Liver (tissue), 9 donors: ENCODE measurements around the gene GRK5. TPM values are rescaled to one million over a fixed set of nuclear protein-coding genes. Genes with fewer than 3 reads are reported as not detected.

Experiments
- DNase-seq: peaks from one replicate; pipeline ENCODE4 v3.0.0-alpha.2; 2017; ENCODE audit warnings: low spot score
- H3K27ac ChIP-seq, 2 donors: one replicate each; pipeline ENCODE4 v1.7.0; 2013; ENCODE audit warnings: inconsistent platforms in 2 of 2, low read length in 2 of 2, control low read depth in 1 of 2, low read depth in 1 of 2, mild to moderate bottlenecking in 1 of 2
- H3K27me3 ChIP-seq, 4 donors: one replicate each; pipeline versions ENCODE4 v1.6.1 to v1.7.0; 2013; ENCODE audit warnings: low read length in 3 of 4, inconsistent platforms in 1 of 4, mild to moderate bottlenecking in 1 of 4, moderate library complexity in 1 of 4; ENCODE audit not compliant: control insufficient read depth in 4 of 4, insufficient read depth in 4 of 4
- H3K36me3 ChIP-seq, 4 donors: one replicate each; pipeline versions ENCODE4 v1.6.1 to v1.7.0; 2013; ENCODE audit warnings: low read length in 3 of 4, mild to moderate bottlenecking in 3 of 4, low read depth in 1 of 4, moderate library complexity in 1 of 4; ENCODE audit not compliant: control insufficient read depth in 4 of 4, insufficient read depth in 3 of 4
- H3K4me1 ChIP-seq, 4 donors: one replicate each; pipeline versions ENCODE4 v1.6.1 to v1.7.0; 2013; ENCODE audit warnings: low read length in 3 of 4, mild to moderate bottlenecking in 3 of 4, moderate library complexity in 1 of 4; ENCODE audit not compliant: control insufficient read depth in 4 of 4, insufficient read depth in 4 of 4
- H3K4me3 ChIP-seq, 3 donors: one replicate each; pipeline versions ENCODE4 v1.6.1 to v1.7.0; 2013; ENCODE audit warnings: low read length in 3 of 3, control low read depth in 1 of 3, low read depth in 1 of 3, mild to moderate bottlenecking in 1 of 3
- H3K9ac ChIP-seq, 2 donors: one replicate each; pipeline ENCODE4 v1.7.0; 2013; ENCODE audit warnings: low read length in 2 of 2, mild to moderate bottlenecking in 2 of 2, moderate library complexity in 2 of 2, control low read depth in 1 of 2, low read depth in 1 of 2
- H3K9me3 ChIP-seq, 4 donors: one replicate each; pipeline versions ENCODE4 v1.6.1 to v1.7.0; 2013; ENCODE audit warnings: low read length in 3 of 4; ENCODE audit not compliant: control insufficient read depth in 4 of 4
- FOXA1 ChIP-seq: IDR thresholded peaks from 2 replicates; pipeline ENCODE4 v1.6.1; 2016; ENCODE audit warnings: antibody characterized with exemption
- FOXA2 ChIP-seq: IDR thresholded peaks from 2 replicates; pipeline ENCODE4 v1.6.1; 2016; ENCODE audit warnings: antibody characterized with exemption
- GABPA ChIP-seq, 2 donors: IDR thresholded peaks in 1 of 2; conservative IDR thresholded peaks in 1 of 2; 2 replicates each; pipeline ENCODE4 v1.6.1; 2016; ENCODE audit warnings: antibody characterized with exemption in 2 of 2, mild to moderate bottlenecking in 1 of 2, moderate library complexity in 1 of 2
- HNF4A ChIP-seq, 2 donors: conservative IDR thresholded peaks; 2 replicates each; pipeline ENCODE4 v1.6.1; 2016; ENCODE audit warnings: antibody characterized with exemption in 2 of 2, mild to moderate bottlenecking in 2 of 2
- HNF4G ChIP-seq: IDR thresholded peaks from 2 replicates; pipeline ENCODE4 v1.6.1; 2016; ENCODE audit warnings: antibody characterized with exemption
- NR2F2 ChIP-seq: IDR thresholded peaks from 2 replicates; pipeline ENCODE4 v1.6.1; 2016; ENCODE audit warnings: antibody characterized with exemption
- RAD21 ChIP-seq, 2 donors: IDR thresholded peaks; 2 replicates each; pipeline ENCODE4 v1.6.1; 2016; ENCODE audit warnings: antibody characterized with exemption in 2 of 2, mild to moderate bottlenecking in 2 of 2
- RXRA ChIP-seq, 2 donors: IDR thresholded peaks; 2 replicates each; pipeline ENCODE4 v1.6.1; 2017 to 2018; ENCODE audit warnings: antibody characterized with exemption in 2 of 2, mild to moderate bottlenecking in 1 of 2
- TAF1 ChIP-seq: conservative IDR thresholded peaks from 2 replicates; pipeline ENCODE4 v1.6.1; 2016; ENCODE audit warnings: antibody characterized with exemption, mild to moderate bottlenecking
- YY1 ChIP-seq: IDR thresholded peaks from 2 replicates; pipeline ENCODE4 v1.6.1; 2016; ENCODE audit warnings: antibody characterized with exemption, mild to moderate bottlenecking
- ZBTB33 ChIP-seq: IDR thresholded peaks from 2 replicates; pipeline ENCODE4 v1.6.1; 2016; ENCODE audit warnings: antibody characterized with exemption
- WGBS: extraction: QIAGEN DNeasy Blood & Tissue Kit; methylation state at CpG from one replicate; pipeline ENCODE4 v1.1.7; 2013; 5-methylcytosine and 5-hydroxymethylcytosine counted together
- polyA plus RNA-seq, 2 donors: library from polyadenylated mRNA; stranded (reverse) in 1 of 2; unstranded in 1 of 2; fragments of 200-250 nt in 1 of 2; fragments of >200 nt in 1 of 2; fragmentation: Nextera tagmentation in 1 of 2; extraction: Ambion mirVana in 1 of 2; gene quantifications; one replicate each; pipeline versions ENCODE4 v1.2.1 to v1.2.3, GENCODE V29; 2013 to 2015
- total RNA-seq, 2 donors: library from RNA; depleted of rRNA; stranded (reverse); fragments of >200 nt; gene quantifications; one replicate each; pipeline ENCODE4 v1.2.3, GENCODE V29; 2014
- TF ChIP-seq, protein P1 (sequence below): IDR thresholded peaks from 2 replicates; pipeline ENCODE4 v1.6.1; 2016; ENCODE audit warnings: antibody characterized with exemption
- donor health status: healthy.
- donor health status: healthy.
- donor health status: healthy.
- donor health status: healthy.
- donor health status: healthy.

The GRK5 gene
- total and polyA plus RNA-seq, 4 donors = 2.1 to 6.6 (median 5.1) TPM

DNA sequence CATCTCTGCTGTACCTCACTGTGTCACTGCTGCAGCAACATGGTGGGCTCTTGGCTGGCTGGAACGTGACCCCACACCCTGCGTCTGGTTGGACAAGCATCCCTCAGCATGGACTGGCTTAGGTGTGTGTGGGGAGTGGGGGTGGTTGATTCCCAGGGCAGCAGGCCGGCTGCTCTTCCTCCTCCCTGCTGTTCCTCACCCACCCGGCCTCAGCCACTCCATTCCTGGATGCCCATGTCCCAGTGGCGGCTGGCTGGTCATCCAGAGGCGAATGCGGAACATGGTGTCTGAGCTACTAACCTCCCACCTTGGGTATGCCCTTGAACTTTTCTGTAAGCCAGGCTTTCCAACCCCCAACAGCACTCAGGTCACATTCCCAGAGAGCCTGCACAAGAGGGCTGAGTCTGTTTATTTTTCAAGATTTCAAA lies 81.2 kb downstream of the GRK5 start (continued):
- TF ChIP-seq ZBTB33 (no peak), HNF4A (conservative IDR thresholded peaks at IDR 0.05) (peak; percentile 18 to 38), RAD21 (IDR thresholded peaks at IDR 0.05) (no peak), RXRA (IDR thresholded peaks at IDR 0.05) (peak; percentile 53 to 62), NR2F2 (peak; percentile 93), GABPA (IDR thresholded peaks at IDR 0.05 in 1 of 2, conservative IDR thresholded peaks at IDR 0.05 in 1 of 2) (no peak), YY1 (no peak), FOXA2 (no peak), TAF1 (no peak)
- TF ChIP-seq, protein P1, sequence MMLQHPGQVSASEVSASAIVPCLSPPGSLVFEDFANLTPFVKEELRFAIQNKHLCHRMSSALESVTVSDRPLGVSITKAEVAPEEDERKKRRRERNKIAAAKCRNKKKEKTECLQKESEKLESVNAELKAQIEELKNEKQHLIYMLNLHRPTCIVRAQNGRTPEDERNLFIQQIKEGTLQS = no peak

DNA sequence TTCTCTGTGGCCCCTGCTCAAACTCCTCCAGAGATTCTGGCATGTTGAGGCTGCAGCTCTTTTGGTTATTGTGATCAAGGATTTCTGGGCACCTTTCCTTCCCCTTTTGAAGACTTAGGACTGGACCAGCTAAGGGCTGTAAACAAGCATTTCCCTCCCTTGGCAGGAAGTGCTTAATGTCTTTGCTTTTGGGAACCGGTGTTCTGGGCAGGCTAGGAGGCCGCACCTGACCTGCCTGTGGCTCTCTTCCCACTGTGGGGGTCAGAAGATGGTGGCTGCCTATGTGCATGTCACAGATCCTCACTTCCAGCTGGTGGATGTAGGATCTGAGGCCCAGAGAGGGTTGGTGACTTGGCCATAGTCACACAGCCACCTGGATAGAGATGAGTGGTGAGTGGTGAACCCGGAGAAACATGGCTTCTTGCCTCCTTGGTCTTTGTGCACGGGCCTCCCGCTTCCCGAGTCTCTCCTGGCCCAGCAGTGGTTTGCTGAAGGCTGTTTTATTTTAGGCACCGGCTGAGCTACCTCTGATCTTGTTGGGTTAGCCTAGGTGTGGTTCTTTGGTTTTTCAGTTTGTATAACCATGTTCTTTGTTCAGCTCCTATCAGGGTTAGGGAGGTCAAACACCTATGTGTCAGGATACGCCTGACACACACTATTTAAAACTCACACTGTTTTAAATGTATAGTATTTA lies 82.0 kb downstream of the GRK5 start:
- Histone ChIP-seq H3K27me3 (no peaks in the 10 kb centered on the region), H3K4me1 (peaks cover 17 to 48% (median 29%) of the 10 kb centered on the region in 4 donors), H3K9me3 (no peaks in the 10 kb centered on the region), H3K9ac (no peak overlapping the region), H3K36me3 (no peaks in the 10 kb centered on the region), H3K4me3 (no peak overlapping the region), H3K27ac (peak overlapping the region in 1 of 2 donors; percentile 14)
- DNase-seq = no peak
- no peak for TF ChIP-seq TAF1
- peak in 1 of 2 donors; percentile 33 for TF ChIP-seq RXRA (IDR thresholded peaks at IDR 0.05)
- TF ChIP-seq RAD21 (IDR thresholded peaks at IDR 0.05) = peak in 1 of 2 donors; percentile 1
- 63% methylated on average over 8 of the region's 8 CpGs for WGBS

DNA sequence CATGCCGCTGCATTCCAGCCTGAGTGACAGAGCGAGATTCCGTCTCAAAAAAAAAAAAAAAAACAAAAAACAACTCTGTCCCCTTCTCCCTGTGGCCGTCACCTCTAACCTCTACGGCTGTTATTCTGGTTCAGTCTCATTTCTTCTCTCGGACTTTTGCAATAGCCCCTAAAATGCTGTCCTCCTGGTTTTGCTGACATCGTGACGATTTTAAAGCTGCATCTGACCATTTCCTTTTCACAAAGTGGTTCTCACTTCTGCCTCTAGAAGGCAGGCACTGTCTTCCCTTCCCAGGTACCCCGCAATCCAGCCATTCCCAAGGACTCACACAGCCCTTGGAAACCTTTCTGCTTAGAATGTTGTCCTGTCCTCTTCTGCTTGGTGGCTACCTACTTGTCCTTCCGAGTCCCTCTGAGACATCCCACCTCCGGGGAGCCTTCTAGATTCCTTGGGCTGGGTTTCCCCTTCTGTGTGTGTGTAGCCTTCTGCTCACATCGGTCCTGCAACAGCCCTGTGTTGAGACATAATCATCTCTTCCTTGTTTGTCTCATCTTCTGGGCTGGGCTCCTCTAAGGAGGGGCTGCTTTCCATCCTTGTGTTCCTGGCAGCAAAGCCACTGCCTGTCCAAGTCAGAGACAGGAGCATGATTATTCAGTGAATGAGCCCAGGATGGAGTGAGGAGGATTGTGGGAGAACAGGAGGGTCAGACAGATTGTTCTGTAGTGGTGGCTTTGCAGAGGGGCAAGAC lies 83.1 kb downstream of the GRK5 start:
- DNase-seq = no peak
- TF ChIP-seq RXRA (IDR thresholded peaks at IDR 0.05) = no peak
- peak in 1 of 2 donors; percentile 46 for TF ChIP-seq RAD21 (IDR thresholded peaks at IDR 0.05)
- peak; percentile 47 for TF ChIP-seq NR2F2
- TF ChIP-seq FOXA1 = no peak
- TF ChIP-seq HNF4G = no peak
- 61% methylated on average over 12 of the region's 12 CpGs for WGBS
- H3K36me3 ChIP-seq = no peaks in the 10 kb centered on the region
- H3K4me3 ChIP-seq = no peak overlapping the region
- no peaks in the 10 kb centered on the region for H3K27me3 ChIP-seq
- H3K9ac ChIP-seq = no peak overlapping the region
- peaks cover 8 to 39% (median 18%) of the 10 kb centered on the region in 4 donors for H3K4me1 ChIP-seq
- H3K9me3 ChIP-seq = no peaks in the 10 kb centered on the region
- no peak overlapping the region for H3K27ac ChIP-seq
